ENCODE data around the gene METTL15.

The METTL15 gene

GRCh38 chr11:28338371-28338770 lies 230.2 kb downstream of the METTL15 start:
- Histone ChIP-seq H3K9me3 (replicated peaks in 1 of 2; ENCODE audit: control insufficient read depth in 2 of 2, insufficient read depth in 1 of 2, low read depth in 1 of 2, low read length in 2 of 2) (peaks cover 0 to 5% of the 10 kb centered on the region in 2 donors), H3K36me3 (replicated peaks in 1 of 2; ENCODE audit: control insufficient read depth in 2 of 2, insufficient read depth in 2 of 2, low read length in 2 of 2) (no peaks in the 10 kb centered on the region), H3K14ac (ENCODE audit: low read length) (no peak overlapping the region), H3K23ac (ENCODE audit: low read depth, low read length, poor library complexity) (no peak overlapping the region), H2BK120ac (ENCODE audit: low read depth, low read length) (no peak overlapping the region), H3K4me2 (ENCODE audit: insufficient read depth, low read length, poor library complexity, severe bottlenecking) (no peak overlapping the region), H2BK15ac (ENCODE audit: low read length) (no peak overlapping the region), H2AFZ (ENCODE audit: low read length) (no peak overlapping the region), H3K18ac (ENCODE audit: low read length) (no peak overlapping the region), H2AK5ac (ENCODE audit: low read depth, low read length) (no peak overlapping the region), H3K4me3 (ENCODE audit: low read length in 2 of 2) (no peak overlapping the region), H2BK5ac (ENCODE audit: low read length) (no peak overlapping the region), H3K9ac (ENCODE audit: low read depth, low read length, poor library complexity) (no peak overlapping the region), H3K79me1 (ENCODE audit: low read depth, low read length) (no peaks in the 10 kb centered on the region), H2BK12ac (ENCODE audit: low read length) (no peak overlapping the region), H4K91ac (ENCODE audit: low read depth, low read length, poor library complexity) (no peak overlapping the region), H3K4ac (ENCODE audit: low read length) (no peak overlapping the region), H3K27me3 (ENCODE audit: control insufficient read depth in 3 of 3, insufficient read depth in 3 of 3, low read depth in 1 of 3, low read length in 3 of 3) (no peaks in the 10 kb centered on the region), H3K27ac (replicated peaks; ENCODE audit: low read length) (no peak overlapping the region), H4K8ac (ENCODE audit: low read depth, low read length) (no peak overlapping the region), H3K4me1 (ENCODE audit: control insufficient read depth in 2 of 2, insufficient read depth in 1 of 2, low read depth in 1 of 2, low read length in 2 of 2) (no peaks in the 10 kb centered on the region)
- DNase-seq (ENCODE audit: low spot score): no peak
- no CpG with 5 or more reads among the region's 3 CpGs for WGBS, 2 donors (ENCODE audit: extremely low coverage in 2 of 2, insufficient read length in 2 of 2, insufficient replicate concordance in 1 of 2)

DNA sequence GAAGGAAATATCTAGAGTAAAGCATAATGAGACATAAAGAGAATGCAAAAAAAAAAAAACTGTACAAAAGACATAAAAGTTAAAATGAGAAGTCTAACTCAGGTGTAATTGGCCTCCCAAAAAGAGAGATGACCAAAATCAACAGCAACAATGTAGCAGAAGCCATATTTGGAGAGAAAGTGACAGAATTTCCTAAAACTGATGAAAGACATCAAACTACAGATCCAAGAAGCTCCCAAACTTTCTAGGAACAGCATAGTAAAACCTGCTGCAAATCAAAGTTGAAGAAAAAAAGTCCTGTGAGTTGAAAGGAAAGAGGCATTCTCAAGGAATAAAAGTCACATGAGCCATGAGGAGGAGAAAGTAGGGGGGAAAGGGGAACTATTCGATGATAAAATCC lies 231.3 kb downstream of the METTL15 start:
- Histone ChIP-seq H3K14ac (ENCODE audit: low read length) (no peak overlapping the region), H2AK5ac (ENCODE audit: low read depth, low read length) (no peak overlapping the region), H4K91ac (ENCODE audit: low read depth, low read length, poor library complexity) (no peak overlapping the region), H2BK12ac (ENCODE audit: low read length) (no peak overlapping the region), H3K27me3 (ENCODE audit: control insufficient read depth in 3 of 3, insufficient read depth in 3 of 3, low read depth in 1 of 3, low read length in 3 of 3) (no peaks in the 10 kb centered on the region), H2BK120ac (ENCODE audit: low read depth, low read length) (no peak overlapping the region), H3K27ac (replicated peaks; ENCODE audit: low read length) (no peak overlapping the region), H2BK15ac (ENCODE audit: low read length) (no peak overlapping the region), H2BK5ac (ENCODE audit: low read length) (no peak overlapping the region), H3K4me3 (ENCODE audit: low read length in 2 of 2) (no peak overlapping the region), H3K4ac (ENCODE audit: low read length) (no peak overlapping the region), H3K4me2 (ENCODE audit: insufficient read depth, low read length, poor library complexity, severe bottlenecking) (no peak overlapping the region), H3K4me1 (ENCODE audit: control insufficient read depth in 2 of 2, insufficient read depth in 1 of 2, low read depth in 1 of 2, low read length in 2 of 2) (no peaks in the 10 kb centered on the region), H3K23ac (ENCODE audit: low read depth, low read length, poor library complexity) (no peak overlapping the region), H3K9me3 (replicated peaks in 1 of 2; ENCODE audit: control insufficient read depth in 2 of 2, insufficient read depth in 1 of 2, low read depth in 1 of 2, low read length in 2 of 2) (peaks cover 0 to 5% of the 10 kb centered on the region in 2 donors), H3K9ac (ENCODE audit: low read depth, low read length, poor library complexity) (no peak overlapping the region), H3K18ac (ENCODE audit: low read length) (no peak overlapping the region), H3K79me1 (ENCODE audit: low read depth, low read length) (no peaks in the 10 kb centered on the region), H3K36me3 (replicated peaks in 1 of 2; ENCODE audit: control insufficient read depth in 2 of 2, insufficient read depth in 2 of 2, low read length in 2 of 2) (no peaks in the 10 kb centered on the region), H2AFZ (ENCODE audit: low read length) (no peak overlapping the region), H4K8ac (ENCODE audit: low read depth, low read length) (no peak overlapping the region)
- no peak for DNase-seq (ENCODE audit: low spot score)
- whole genome bisulfite sequencing, 2 donors (ENCODE audit: extremely low coverage in 2 of 2, insufficient read length in 2 of 2, insufficient replicate concordance in 1 of 2): no CpG with 5 or more reads among the region's 1 CpG

- Histone ChIP-seq H2BK120ac (ENCODE audit: low read depth, low read length) (no peak overlapping the region), H2BK12ac (ENCODE audit: low read length) (no peak overlapping the region), H3K4ac (ENCODE audit: low read length) (no peak overlapping the region), H3K27ac (replicated peaks; ENCODE audit: low read length) (no peak overlapping the region), H3K36me3 (replicated peaks in 1 of 2; ENCODE audit: control insufficient read depth in 2 of 2, insufficient read depth in 2 of 2, low read length in 2 of 2) (no peaks in the 10 kb centered on the region), H3K23ac (ENCODE audit: low read depth, low read length, poor library complexity) (no peak overlapping the region), H2BK5ac (ENCODE audit: low read length) (no peak overlapping the region), H2AFZ (ENCODE audit: low read length) (no peak overlapping the region), H3K4me2 (ENCODE audit: insufficient read depth, low read length, poor library complexity, severe bottlenecking) (no peak overlapping the region), H4K8ac (ENCODE audit: low read depth, low read length) (no peak overlapping the region), H4K91ac (ENCODE audit: low read depth, low read length, poor library complexity) (no peak overlapping the region), H3K9ac (ENCODE audit: low read depth, low read length, poor library complexity) (no peak overlapping the region), H3K27me3 (ENCODE audit: control insufficient read depth in 3 of 3, insufficient read depth in 3 of 3, low read depth in 1 of 3, low read length in 3 of 3) (no peaks in the 10 kb centered on the region), H2AK5ac (ENCODE audit: low read depth, low read length) (no peak overlapping the region), H3K4me3 (ENCODE audit: low read length in 2 of 2) (no peak overlapping the region), H3K79me1 (ENCODE audit: low read depth, low read length) (no peaks in the 10 kb centered on the region), H2BK15ac (ENCODE audit: low read length) (no peak overlapping the region), H3K4me1 (ENCODE audit: control insufficient read depth in 2 of 2, insufficient read depth in 1 of 2, low read depth in 1 of 2, low read length in 2 of 2) (no peaks in the 10 kb centered on the region), H3K14ac (ENCODE audit: low read length) (no peak overlapping the region), H3K9me3 (replicated peaks in 1 of 2; ENCODE audit: control insufficient read depth in 2 of 2, insufficient read depth in 1 of 2, low read depth in 1 of 2, low read length in 2 of 2) (peaks cover 0 to 5% of the 10 kb centered on the region in 2 donors), H3K18ac (ENCODE audit: low read length) (no peak overlapping the region)
- no peak for DNase-seq (ENCODE audit: low spot score)
- no CpG with 5 or more reads among the region's 1 CpG for WGBS, 2 donors (ENCODE audit: extremely low coverage in 2 of 2, insufficient read length in 2 of 2, insufficient replicate concordance in 1 of 2)
Observed at GRCh38 chr11:28342716-28343115, 234.5 kb downstream of the METTL15 start.

DNA sequence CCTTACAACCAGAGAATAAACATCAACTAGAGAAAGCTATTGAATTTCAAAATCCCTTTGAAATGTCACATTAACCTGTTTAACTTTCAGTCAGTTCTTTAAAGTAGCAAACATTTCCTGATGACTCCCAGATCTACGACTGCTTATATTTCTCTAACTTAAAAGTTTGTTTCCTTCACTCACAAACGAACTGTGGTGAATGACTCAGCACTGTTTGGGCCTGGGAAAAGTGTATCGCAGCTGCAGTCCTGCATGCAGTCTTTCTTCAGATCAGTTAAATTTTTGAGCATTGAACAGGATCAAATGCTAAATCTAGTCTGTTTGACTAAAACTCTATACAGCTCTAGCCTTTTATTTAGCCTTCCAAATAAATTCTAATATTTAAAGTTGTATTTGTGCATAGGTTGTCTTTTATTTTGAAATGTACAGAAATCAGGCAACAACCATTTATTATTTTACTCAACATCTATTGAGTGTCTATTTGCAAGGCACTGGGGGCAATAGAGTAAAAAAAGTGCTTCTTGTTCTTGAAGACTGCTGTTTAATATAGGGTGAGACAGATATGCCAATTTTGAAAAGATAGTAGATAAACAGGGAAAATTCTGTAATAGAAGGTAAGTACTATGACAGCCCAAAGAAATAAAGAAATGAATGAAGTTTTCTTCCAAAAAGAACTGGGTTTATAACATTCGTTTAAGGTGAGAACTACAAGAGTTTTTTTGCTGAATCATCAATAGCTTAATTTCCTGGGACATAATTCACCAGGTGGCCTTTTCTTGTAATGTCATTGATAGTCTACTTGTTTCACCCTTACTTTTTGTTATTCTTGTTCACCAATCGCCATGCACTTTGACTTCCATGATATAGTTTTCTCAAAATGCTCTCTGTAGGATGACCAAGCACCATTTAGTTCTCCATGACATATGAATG lies 235.4 kb downstream of the METTL15 start:
- no peak overlapping the region for H4K91ac ChIP-seq (ENCODE audit: low read depth, low read length, poor library complexity)
- H2BK120ac ChIP-seq (ENCODE audit: low read depth, low read length): no peak overlapping the region
- no CpG with 5 or more reads among the region's 5 CpGs for WGBS, 2 donors (ENCODE audit: extremely low coverage in 2 of 2, insufficient read length in 2 of 2, insufficient replicate concordance in 1 of 2)
- H3K23ac ChIP-seq (ENCODE audit: low read depth, low read length, poor library complexity): no peak overlapping the region
- H3K79me1 ChIP-seq (ENCODE audit: low read depth, low read length): no peaks in the 10 kb centered on the region
- H3K4me3 ChIP-seq (ENCODE audit: low read length in 2 of 2): no peak overlapping the region
- no peaks in the 10 kb centered on the region for H3K27me3 ChIP-seq (ENCODE audit: control insufficient read depth in 3 of 3, insufficient read depth in 3 of 3, low read depth in 1 of 3, low read length in 3 of 3)
- H3K27ac ChIP-seq (replicated peaks; ENCODE audit: low read length): no peak overlapping the region
- no peak overlapping the region for H2BK15ac ChIP-seq (ENCODE audit: low read length)
- no peak overlapping the region for H3K9ac ChIP-seq (ENCODE audit: low read depth, low read length, poor library complexity)
- no peak overlapping the region for H3K18ac ChIP-seq (ENCODE audit: low read length)
- no peaks in the 10 kb centered on the region for H3K36me3 ChIP-seq (replicated peaks in 1 of 2; ENCODE audit: control insufficient read depth in 2 of 2, insufficient read depth in 2 of 2, low read length in 2 of 2)
- H3K14ac ChIP-seq (ENCODE audit: low read length): no peak overlapping the region
- no peaks in the 10 kb centered on the region for H3K4me1 ChIP-seq (ENCODE audit: control insufficient read depth in 2 of 2, insufficient read depth in 1 of 2, low read depth in 1 of 2, low read length in 2 of 2)
- H3K4me2 ChIP-seq (ENCODE audit: insufficient read depth, low read length, poor library complexity, severe bottlenecking): no peak overlapping the region
- no peak overlapping the region for H2BK12ac ChIP-seq (ENCODE audit: low read length)
- no peak overlapping the region for H2AK5ac ChIP-seq (ENCODE audit: low read depth, low read length)
- no peak overlapping the region for H2BK5ac ChIP-seq (ENCODE audit: low read length)
- peaks cover 0 to 5% of the 10 kb centered on the region in 2 donors for H3K9me3 ChIP-seq (replicated peaks in 1 of 2; ENCODE audit: control insufficient read depth in 2 of 2, insufficient read depth in 1 of 2, low read depth in 1 of 2, low read length in 2 of 2)
- DNase-seq (ENCODE audit: low spot score): no peak
- H4K8ac ChIP-seq (ENCODE audit: low read depth, low read length): no peak overlapping the region
- H2AFZ ChIP-seq (ENCODE audit: low read length): no peak overlapping the region
- no peak overlapping the region for H3K4ac ChIP-seq (ENCODE audit: low read length)
